Prostate gland (tissue), 2 donors: ENCODE data around the gene DDX17.

Experiments used
- CTCF ChIP-seq, 4 experiments: fragments of 200-600 bp in 2 of 4; fragments of 450-650 bp in 2 of 4; sonication (generic) in 2 of 4; IDR thresholded peaks; 1 replicate in 3 of 4; 2 replicates in 1 of 4; pipeline ENCODE4 v1.5.1; 2016 to 2019; ENCODE audit warnings: antibody characterized with exemption in 4 of 4, mild to moderate bottlenecking in 2 of 4, moderate library complexity in 2 of 4
- POLR2A ChIP-seq: fragments of 450-650 bp; IDR thresholded peaks from one replicate; pipeline ENCODE4 v1.6.1; 2016; ENCODE audit warnings: antibody characterized with exemption, mild to moderate bottlenecking
- POLR2AphosphoS5 ChIP-seq: sonication (generic); formaldehyde crosslinking; IDR thresholded peaks from one replicate; pipeline ENCODE4 v1.6.1; 2017; ENCODE audit warnings: antibody characterized with exemption

DNA sequence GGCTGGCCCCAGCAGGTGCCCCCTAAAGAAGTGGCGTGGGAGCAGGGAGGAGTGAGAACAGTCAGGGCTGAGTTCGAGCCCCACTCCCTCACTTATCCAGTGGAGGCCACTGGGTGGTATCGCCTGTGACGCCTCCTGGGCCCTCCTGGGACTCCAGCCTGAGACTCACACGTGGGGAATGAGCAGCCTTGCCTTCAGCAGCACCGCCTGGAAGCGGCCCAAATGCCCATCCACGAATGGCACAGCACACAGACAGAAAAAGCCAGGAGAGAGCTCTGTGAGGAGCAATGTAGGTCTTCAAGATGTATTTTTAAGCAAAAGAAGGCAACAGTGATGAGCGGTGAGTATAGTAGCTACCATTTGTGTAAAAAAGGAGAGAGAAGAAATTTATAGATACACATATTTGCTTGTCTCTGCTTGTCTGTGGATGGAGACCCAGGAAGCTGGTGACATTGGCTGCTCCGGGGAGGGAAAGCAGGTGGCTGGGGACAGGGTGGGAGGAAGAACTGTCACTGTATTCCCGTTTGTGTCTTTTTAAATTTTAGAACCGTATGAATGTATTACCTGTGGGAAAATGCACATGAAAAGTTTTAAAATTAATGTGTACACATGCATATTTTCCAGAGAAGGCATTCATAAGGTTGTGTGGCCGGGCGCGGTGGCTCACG, 64.4 kb downstream of the DDX17 start:
- no peak for TF ChIP-seq CTCF (IDR thresholded peaks at IDR 0.05)
- no peak for TF ChIP-seq POLR2AphosphoS5
- TF ChIP-seq POLR2A: no peak
